DMS79 treated with DMSO at 0.1 percent for 48 hours (cell line): Measurements from ENCODE around the gene BLCAP.
A peak's percentile ranks its signal among the peaks of the same experiment; 100 is the strongest.
"Not testable (repeated sequence)": the region's sequence is repeated elsewhere in the genome, so short reads cannot be mapped to it uniquely, and the experiment has no call there.

Experiments
- DNase-seq: peaks from one replicate; lab custom pipeline; 2025; lab: John Stamatoyannopoulos, UW

The BLCAP gene

GRCh38 chr20:37513779-37514359 is 13.8 kb downstream of the BLCAP start:
- no peak for DNase-seq

- DNase-seq: no peak
These were observed 15.9 kb downstream of the BLCAP start for GRCh38 chr20:37511610-37512275.

GRCh38 chr20:37510226-37510625 is 17.4 kb downstream of the BLCAP start:
- no peak for DNase-seq

- no peak for DNase-seq
These were observed 21.4 kb downstream of the BLCAP start for GRCh38 chr20:37506152-37506725.

- DNase-seq: no peak
These were observed 22.2 kb downstream of the BLCAP start for GRCh38 chr20:37505263-37506151.

GRCh38 chr20:37504404-37505096 is 23.1 kb downstream of the BLCAP start:
- DNase-seq: peak; percentile 32

- no peak for DNase-seq
These were observed 24.3 kb downstream of the BLCAP start for GRCh38 chr20:37503256-37503927.

GRCh38 chr20:37502654-37503053 is 25.0 kb downstream of the BLCAP start:
- DNase-seq: no peak

- DNase-seq: peak; percentile 66
These were observed 25.7 kb downstream of the BLCAP start for GRCh38 chr20:37501940-37502339.

- no peak for DNase-seq
These were observed 27.4 kb downstream of the BLCAP start for GRCh38 chr20:37500311-37500710.

GRCh38 chr20:37498066-37498665 is 29.5 kb downstream of the BLCAP start:
- DNase-seq: no peak

- DNase-seq: no peak
These were observed 32.9 kb downstream of the BLCAP start for GRCh38 chr20:37494796-37495195.

GRCh38 chr20:37494301-37494700 is 33.4 kb downstream of the BLCAP start:
- DNase-seq: no peak

GRCh38 chr20:37492945-37493344 is 34.7 kb downstream of the BLCAP start:
- no peak for DNase-seq

GRCh38 chr20:37492096-37492625 is 35.5 kb downstream of the BLCAP start:
- no peak for DNase-seq

- DNase-seq: no peak
These were observed 36.9 kb downstream of the BLCAP start for GRCh38 chr20:37490663-37491350.

GRCh38 chr20:37486209-37486608 is 41.5 kb downstream of the BLCAP start:
- DNase-seq: not testable (repeated sequence)

GRCh38 chr20:37484331-37484730 is 43.3 kb downstream of the BLCAP start:
- no peak for DNase-seq

- no peak for DNase-seq
These were observed 46.1 kb downstream of the BLCAP start for GRCh38 chr20:37481610-37482009.

- DNase-seq: no peak
These were observed 46.8 kb downstream of the BLCAP start for GRCh38 chr20:37480919-37481318.
